GM18858 (cell line): ENCODE results near the gene MACO1.
A peak's percentile ranks its signal among the peaks of the same experiment; 100 is the strongest.

Experiments
- ATAC-seq: cut with Tn5 transposase; IDR thresholded peaks from one replicate; pipeline ENCODE4 v1.9.1; 2021; ENCODE audit not compliant: unreplicated experiment

MACO1 gene

DNA sequence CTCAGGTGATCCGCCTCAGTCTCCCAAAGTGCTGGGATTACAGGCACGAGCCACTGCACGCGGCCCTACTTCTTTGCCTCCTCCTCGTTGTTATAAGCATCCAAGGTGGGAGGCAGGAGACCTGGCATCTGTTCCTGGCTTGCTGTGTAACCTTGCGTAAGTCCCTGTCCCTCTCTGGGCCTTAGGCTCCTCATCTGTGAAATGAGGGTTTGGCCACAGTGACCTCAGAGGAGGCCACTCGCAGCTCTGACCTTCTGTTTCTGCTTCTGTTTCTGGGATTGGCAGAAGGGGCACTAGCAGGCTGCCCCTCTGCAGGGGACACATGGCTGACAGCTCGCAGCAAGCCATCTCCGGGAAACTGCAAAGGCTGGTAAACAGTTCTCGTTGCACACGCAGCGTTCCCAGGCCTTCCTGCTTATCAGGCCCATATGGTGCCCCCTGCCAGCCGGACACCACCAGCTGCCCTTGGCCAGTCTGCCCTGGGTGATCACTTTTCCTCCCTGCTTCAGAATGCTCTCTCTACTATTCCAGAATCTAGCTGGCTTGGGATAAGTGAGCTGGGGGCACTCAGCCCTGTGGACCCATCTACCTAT, 110.1 kb downstream of the MACO1 start:
- ATAC-seq, result no peak

GRCh38 chr1:25541425-25541824, 110.7 kb downstream of the MACO1 start:
- ATAC-seq, result no peak

DNA sequence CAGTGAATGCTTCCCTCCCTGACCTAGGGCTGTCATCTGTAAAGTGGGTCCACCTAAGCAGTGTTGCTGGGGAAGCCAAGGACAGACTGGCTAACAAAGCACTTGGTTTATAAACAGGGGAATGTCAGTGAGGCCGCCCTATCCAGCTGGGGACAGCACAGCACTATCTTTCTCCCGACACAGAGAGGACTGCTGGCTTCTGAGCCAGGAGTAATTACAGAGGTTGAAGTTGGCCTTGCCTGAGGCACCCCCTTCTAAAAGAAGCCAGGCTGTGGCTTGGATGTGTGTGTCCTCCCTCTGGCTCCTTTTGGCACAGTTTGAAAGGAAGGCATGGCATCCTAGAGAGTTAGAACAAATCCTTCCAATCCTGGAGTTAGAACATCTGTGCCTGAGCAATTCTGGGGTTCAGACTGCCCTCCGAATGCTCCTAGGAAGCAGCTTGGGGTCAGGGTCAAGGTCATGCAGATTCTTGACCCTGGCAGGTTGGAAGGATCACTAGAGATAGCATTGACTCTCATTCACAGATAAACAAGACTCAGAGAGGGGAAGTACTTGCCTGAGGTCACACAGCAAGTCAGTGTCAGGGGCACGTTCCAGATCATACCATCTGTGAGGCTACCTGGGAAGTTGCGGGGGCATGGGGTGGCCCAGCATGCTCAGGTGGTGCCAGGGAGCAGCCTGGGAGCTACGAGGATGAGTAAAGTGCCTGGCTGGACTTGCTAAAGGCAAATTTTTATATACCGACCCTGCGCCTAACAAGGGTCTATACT, 111.4 kb downstream of the MACO1 start:
- no peak for ATAC-seq

GRCh38 chr1:25543005-25543424, 112.3 kb downstream of the MACO1 start:
- no peak for ATAC-seq

DNA sequence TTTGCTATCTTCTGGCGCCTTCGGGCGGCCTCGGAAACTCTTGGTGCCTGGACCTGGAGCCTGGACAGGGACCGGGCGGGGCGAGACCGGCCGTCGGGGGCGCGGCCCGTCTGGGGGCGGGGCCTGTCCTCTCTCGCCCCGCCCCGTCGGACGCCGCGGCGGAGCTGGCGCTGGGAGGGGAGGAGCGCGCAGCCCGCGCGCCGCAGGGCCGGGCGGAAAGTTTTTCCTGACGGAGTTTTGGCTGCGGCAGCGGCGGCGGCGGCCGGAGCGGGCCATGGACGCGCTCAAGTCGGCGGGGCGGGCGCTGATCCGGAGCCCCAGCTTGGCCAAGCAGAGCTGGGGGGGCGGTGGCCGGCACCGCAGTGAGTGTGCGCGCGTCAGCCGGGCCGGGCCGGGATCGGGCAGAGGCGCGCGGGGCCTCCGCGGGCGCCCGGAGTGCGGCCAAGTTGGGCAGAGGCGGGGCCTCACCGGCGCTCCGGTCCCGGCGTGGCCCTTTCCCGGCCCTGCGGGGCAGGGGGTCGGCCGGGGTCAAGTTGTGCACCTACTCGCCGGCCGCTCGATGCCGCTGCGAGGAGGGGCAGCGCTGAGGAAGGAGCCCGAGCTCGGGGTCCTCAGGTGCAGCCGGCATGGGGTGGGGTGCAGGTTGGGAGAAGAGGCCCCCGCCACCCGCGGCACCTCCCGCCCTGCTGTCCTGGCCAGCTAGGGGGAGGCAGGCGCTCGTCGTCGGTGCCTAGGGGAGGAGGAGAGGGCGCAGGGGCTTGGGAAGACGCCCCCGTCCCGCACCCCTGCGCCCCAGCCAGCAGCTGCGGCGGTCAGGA, 112.9 kb downstream of the MACO1 start, which contains the start of gene LDLRAP1:
Gene LDLRAP1, plus strand, starts transcription at position 182 of the 818 bp plus-strand sequence. Its CDS starts 93 bp downstream, at position 275.
- ATAC-seq, result no peak

DNA sequence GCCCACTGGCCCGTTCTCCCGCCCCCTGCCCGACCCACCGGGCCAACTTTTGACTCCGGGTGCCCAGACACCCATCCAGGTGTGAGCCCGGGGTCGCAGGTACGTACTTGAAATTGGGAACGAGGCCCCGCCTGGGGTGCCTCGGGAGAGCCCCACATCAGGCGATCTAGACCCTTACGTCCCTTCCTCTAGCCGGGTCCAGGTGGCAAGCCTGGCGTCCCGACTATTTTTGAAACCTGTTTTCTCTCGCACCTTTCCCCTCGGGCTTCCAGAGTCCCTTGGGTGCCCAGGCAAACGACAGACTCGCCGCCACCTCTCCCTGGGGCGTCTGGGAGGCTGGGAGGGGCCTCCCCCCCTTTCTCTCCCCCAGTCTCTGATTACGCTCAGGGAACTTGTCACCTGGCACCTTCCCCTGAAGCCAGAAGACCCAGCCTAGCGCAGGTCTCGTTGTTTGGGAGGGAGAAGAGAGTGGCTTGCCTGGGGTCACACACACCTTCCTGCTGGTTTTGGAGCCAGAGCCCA, 113.6 kb downstream of the MACO1 start:
- no peak for ATAC-seq

DNA sequence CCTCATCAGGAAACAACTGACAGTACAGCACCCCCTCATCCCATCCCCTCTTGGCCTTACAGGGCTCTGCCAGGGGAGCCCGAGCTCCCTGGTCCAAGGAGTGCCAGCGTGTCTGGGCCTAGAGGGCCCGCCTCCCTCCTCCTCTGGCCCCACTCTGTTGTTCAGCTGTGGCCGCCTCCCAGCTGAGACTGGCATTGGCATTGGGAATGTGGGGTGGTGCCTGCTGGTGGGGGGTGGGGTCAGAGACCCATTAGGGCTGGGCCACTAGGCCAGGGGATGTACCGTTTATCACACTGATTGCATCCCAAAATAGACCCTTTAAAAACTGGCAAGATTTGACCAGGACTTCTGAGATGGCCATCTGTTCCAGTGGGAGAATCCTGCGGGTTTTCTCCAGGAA, 114.1 kb downstream of the MACO1 start:
- no peak for ATAC-seq

DNA sequence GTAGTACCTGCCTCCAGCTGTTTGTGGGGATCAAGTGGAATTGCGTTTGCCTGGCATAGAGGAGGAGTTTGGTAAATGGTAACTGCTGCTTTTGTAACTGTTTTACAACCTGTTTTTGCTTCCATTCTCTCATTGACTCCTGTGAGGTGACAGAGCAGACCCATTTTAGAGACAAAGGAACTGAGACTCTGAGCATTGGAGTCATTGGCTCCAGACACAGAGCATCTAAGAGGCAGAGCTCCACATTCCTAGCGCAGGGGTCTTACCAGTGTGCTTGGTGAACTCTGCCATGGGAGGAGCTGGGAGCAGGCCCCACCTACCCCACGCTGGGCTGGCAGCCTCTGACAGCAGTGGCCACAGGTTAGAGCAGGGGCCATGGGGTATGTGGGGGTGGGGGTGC, 115.1 kb downstream of the MACO1 start:
- ATAC-seq, result no peak

- no peak for ATAC-seq
Measured at GRCh38 chr1:25546193-25546592, 115.5 kb downstream of the MACO1 start.

DNA sequence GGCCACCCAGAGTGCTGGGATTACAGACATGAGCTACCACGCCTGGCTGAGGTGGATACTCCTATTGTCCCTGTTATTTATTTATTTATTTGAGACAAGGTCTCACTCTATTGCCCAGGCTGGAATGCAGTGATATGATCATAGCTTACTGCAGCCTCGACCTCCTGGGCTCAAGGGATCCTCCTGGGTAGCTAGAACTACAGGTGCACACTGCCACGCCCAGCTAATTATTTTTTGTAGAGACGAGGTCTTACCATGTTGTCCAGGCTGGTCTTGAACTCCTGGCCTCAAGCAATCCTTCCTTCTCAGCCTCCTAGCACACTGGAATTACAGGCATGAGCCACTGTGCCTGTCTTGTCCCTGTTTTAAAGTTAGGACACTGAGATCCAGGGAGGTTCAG, 117.9 kb downstream of the MACO1 start:
- no peak for ATAC-seq

DNA sequence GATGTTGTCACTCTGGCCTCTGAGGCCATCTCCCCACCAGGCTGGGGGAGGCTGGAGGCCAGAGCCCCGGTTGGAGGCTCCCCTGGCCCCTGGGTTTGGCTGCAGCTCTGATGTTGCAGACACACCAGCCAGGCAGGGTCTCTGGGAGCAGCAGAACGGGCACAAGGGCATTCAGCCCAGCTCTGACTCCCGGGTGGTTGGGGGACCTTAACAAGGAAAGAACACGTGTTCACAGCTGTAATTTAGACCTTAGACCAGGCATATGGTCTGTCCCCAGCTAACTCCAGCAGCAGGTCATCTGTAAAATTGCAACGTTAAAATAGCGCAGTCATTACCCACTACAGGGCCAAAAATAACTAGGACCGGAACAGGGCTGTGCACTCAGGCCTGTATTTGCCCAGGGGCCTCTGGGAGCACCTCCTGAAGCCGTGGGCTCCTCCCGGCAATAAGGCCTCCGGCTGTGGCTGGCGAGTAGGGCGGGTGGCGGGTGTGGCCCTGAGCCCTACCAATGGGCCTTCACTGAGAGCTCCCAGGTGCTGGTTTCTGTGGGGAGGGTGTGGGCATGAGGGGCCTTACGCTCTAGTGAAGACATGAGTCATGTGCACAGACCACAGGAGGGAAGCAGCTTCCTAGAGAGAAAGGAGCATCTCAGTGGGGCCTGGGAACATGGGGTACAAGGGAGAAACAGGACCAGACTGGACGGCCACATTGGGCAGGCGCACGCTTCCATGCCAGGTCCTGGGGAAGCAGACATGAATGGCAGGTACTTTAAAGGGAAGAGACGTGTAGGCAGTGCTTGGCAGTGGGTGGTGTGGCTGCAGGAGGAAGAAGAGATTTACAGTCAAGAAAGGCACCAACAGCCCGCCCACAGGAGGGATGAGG, 118.8 kb downstream of the MACO1 start:
- ATAC-seq, result peak; percentile 69
